ENCODE measurements around the gene PLAU. TPM values are rescaled to one million over a fixed set of nuclear protein-coding genes. Genes with fewer than 3 reads are reported as not detected.

Gene PLAU
- 13.8 TPM for total RNA-seq

DNA sequence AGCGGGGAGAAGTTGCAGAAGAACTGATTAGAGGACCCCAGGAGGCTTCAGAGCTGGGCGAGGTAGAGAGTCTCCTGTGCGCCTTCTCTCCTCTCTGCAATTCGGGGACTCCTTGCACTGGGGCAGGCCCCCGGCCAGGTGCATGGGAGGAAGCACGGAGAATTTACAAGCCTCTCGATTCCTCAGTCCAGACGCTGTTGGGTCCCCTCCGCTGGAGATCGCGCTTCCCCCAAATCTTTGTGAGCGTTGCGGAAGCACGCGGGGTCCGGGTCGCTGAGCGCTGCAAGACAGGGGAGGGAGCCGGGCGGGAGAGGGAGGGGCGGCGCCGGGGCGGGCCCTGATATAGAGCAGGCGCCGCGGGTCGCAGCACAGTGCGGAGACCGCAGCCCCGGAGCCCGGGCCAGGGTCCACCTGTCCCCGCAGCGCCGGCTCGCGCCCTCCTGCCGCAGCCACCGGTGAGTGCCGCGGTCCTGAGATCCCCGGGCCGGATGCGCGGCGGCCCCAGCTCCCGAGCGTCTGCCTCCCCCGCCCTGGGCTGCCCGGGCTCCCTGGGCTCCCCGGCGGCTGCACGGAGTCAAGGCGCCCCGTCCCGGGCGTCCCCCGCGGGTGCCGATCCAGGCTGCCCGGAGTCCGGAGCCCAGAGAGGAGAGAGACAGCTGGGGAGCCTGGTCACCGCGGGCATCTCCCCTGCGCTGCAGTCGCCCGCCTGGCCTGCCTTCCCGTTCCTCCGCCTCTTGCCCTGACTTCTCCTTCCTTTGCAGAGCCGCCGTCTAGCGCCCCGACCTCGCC lies at the start of gene PLAU:
Gene PLAU, plus strand, starts transcription at position 369 of the 789 bp plus-strand sequence. CDS start 424 bp downstream, outside the sequence.
- peak; percentile 58 for DNase-seq (ENCODE audit: low spot score)

GRCh38 chr10:73862011-73862410 lies 48.9 kb upstream of the PLAU start:
- DNase-seq (ENCODE audit: low spot score): no peak

DNA sequence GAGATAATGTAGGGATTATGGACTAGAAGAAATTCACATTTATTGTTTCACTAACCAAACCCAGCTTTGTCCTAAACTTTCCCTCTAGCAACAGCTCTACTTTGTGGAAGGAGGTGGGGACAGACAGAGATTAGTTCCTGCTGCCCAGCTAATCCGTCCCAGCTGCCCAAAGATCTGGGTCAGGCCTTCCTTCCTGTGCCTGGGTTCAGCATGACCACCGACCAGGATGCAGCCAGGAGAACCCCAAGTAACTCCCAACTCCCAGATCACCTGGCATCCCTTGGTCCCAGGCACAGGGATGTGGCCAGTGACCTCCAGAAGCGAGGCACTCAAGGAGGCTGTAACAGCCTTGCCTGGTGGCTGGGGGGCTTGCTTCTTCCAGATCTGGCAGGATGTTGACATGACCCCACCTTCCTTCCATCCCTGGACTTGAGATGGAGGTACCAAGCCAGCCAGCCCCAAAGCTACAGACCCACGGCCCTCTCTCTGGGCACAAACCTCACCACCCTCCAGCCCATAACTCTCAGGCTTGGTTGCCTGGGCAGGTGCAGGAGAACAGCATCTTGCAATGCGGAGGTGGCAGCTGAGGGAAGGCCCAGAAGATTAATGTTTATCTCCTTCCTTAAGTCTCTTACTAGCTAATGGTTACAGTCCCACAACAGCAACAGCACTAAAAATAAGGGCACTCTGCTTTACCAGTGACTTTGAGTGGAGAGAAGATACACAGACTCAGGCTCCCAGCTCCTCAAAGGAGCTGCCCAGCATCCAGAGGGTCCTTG lies 47.7 kb upstream of the PLAU start:
- no peak for DNase-seq (ENCODE audit: low spot score)

DNA sequence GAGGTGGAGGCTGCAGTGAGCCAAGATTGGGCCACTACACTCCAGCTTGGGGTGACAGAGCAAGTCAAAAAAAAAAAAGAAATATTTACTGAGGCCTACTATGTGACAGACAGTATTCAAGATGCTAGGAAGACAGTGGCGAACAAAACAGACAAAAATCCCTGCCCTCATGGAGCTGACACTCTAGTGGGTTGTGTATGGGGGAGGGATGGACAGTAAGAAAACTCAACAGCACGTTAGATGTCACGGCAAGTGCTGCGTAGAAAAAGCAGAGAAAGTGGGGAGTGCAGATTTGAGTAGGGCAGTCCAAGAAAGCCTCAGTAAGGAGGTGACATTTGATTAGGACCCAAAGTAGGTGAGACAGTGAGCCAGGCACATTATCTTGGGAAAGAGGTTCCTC lies 46.7 kb upstream of the PLAU start:
- DNase-seq (ENCODE audit: low spot score): no peak

- DNase-seq (ENCODE audit: low spot score): no peak
Observed at GRCh38 chr10:73865107-73865458, 45.8 kb upstream of the PLAU start.

- DNase-seq (ENCODE audit: low spot score): peak; percentile 67
Observed at GRCh38 chr10:73865459-73866442, 45.2 kb upstream of the PLAU start.

GRCh38 chr10:73866621-73867020 lies 44.3 kb upstream of the PLAU start:
- no peak for DNase-seq (ENCODE audit: low spot score)

DNA sequence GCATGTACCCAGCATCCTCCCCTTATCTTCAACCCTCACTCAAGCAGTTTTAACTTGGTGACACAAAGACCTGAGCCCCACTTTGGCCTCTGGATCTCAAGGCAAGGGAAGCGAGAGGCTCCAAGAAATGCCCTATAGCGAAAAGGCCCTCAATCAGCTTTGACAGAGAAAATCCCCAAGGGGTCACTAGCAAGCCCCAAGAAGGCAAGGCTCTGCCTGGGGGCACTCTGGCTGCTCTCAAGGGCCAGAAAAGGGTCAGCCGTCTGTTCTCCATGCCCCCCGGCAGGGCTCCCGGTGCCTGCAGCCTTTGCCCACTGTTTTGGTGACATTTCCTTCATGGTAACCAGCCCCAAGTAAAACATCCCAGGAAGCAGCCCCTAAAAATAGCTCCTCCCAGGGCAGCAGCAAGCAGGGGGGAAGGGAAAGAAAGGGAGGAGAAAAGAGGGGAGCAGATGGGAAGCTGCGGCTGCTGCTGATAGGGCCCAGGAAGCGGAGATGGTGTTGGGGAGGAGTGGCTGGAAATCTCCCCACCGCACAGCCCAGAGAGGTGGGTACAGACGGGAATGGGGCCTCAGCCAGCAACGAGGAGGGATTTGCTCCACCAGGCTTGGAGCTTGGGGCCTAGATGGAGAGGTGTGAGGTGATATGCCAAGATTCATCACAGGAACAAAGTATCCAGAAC lies 43.7 kb upstream of the PLAU start:
- no peak for DNase-seq (ENCODE audit: low spot score)

GRCh38 chr10:73867871-73868631 lies 42.9 kb upstream of the PLAU start:
- DNase-seq (ENCODE audit: low spot score): no peak

DNA sequence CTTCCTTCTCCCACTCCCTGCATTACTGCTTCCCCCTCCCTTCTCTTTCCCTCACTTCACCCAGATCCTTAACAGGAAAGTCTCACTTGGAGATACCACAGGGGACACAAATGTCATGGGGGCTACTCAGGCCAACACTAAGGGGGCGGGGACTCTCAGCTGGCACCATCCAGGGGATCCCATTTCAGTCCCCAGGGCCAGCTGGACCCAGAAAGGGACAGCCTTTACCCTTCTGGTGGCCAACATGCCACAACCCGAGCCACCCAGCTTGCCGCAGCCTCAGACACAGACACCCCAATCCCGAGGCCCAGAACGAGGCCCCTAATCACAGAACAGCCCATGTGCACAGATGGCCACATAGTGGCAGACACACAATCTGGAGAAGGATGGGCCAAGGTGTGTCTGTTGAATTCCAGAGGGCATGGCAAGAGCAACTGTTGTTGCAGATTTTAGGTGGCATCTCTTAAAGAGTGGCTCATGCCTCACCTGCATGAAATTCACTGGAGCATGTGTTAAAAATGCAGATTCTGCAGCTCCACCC lies 42.2 kb upstream of the PLAU start:
- DNase-seq (ENCODE audit: low spot score): no peak

DNA sequence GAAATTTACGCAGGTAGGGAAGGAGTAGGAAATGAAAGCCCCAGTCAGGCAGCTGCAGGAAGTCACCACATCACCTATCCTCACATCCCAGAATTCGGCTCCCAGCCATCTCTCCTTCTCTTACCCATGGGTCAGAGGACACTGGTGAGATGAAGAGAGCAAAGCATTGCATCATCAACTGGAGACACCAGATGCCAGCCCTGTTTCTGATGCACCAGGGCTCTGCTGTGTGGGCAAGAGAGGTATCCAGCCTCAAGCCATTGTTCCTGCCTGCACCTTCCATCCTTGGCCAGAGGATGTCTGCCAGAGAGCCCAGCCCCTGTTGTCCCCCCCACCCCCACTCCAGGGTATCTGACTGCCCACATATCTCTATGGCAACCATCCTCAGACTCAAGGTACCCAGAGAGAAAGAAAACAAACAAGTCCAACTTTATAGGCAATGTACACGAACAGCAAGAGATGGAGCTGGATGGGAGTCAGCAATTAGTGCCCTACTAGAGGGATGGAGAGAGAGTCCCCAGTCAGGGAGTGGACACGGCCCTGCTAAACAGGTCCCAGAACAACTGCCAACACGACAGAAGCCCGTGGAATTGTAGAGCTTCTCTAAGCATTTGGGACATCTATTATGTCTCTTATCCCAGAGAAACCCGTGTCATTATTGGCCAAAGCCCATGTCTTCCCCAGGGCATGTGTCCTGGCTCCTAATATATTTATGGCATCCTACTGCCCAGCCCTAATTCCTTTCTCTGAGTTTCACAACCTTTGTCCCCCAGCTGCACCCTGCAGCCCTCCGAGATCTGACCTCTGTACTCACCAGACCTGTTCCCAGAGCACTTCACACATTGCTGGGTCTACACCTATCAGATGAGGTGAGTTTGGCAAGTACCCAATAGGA lies 39.4 kb upstream of the PLAU start:
- no peak for DNase-seq (ENCODE audit: low spot score)

GRCh38 chr10:73872190-73872710 lies 38.7 kb upstream of the PLAU start:
- no peak for DNase-seq (ENCODE audit: low spot score)

DNA sequence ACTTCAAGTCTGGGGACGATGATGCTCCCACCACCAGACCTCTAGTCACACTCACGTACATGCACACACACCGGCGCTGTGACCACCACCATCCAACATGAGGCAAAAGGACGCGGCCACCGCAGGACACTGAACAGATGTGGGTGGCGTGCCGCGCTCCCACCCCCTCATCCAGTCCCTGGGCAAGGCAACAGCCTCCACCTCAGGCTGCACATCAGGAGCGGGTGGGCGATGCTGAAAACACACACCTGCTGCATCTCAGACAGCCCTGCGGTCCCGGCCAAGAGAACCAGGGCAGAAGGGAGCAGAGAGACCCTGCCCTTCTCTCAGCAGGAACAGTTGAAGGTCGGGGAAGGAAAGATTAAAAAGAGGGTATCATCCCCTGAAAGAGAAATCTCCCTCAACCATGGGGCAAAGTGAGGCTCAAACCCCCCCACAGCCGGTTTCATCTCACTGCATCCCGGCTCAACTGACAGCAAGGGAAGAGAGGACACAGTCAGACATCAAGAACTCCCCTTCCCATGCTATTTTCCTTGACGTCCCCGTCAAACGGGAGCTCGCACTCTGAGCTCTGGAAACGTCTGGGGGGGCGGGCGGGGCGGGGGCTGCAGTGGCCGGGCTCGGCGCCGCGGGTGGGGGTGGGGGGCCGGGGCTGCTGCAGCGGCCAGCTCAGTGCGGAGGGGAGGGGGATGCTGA lies 37.6 kb upstream of the PLAU start:
- no peak for DNase-seq (ENCODE audit: low spot score)

- no peak for DNase-seq (ENCODE audit: low spot score)
Observed at GRCh38 chr10:73873838-73874215, 37.1 kb upstream of the PLAU start.

- DNase-seq (ENCODE audit: low spot score): peak; percentile 85
Observed at GRCh38 chr10:73874267-73875138, 36.4 kb upstream of the PLAU start, which contains the start of gene CAMK2G. Gene CAMK2G, minus strand, starts transcription at chr10:73874555. Its CDS starts 94 bp downstream, at chr10:73874461.

GRCh38 chr10:73875139-73875475 lies 35.8 kb upstream of the PLAU start:
- DNase-seq (ENCODE audit: low spot score): no peak

GRCh38 chr10:73876157-73876556 lies 34.8 kb upstream of the PLAU start:
- no peak for DNase-seq (ENCODE audit: low spot score)

Measured in ureter (tissue), 1 donor.